ENCODE data around the gene FAM222B.
"Not testable (repeated sequence)": the region's sequence is repeated elsewhere in the genome, so short reads cannot be mapped to it uniquely, and the experiment has no call there.

The FAM222B gene

DNA sequence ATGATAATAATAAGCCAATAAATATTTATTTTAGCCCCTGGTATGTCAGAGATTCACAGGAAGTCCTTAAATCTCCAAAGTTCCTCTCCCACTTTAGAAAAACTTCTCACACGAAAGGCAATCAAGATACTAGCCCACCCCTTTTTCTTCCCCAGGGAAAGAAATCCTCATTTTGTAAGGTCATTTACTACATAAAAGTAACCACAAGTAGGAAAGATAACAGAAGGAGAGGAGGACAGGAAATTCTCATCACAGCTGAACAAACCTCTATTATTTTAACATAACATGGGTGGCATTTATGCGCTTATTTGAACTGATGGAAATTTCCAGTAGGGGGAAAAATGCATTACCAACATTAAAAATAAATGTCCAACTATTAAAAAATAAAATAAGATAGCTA lies 3.4 kb downstream of the FAM222B start:
- no peak for DNase-seq

DNA sequence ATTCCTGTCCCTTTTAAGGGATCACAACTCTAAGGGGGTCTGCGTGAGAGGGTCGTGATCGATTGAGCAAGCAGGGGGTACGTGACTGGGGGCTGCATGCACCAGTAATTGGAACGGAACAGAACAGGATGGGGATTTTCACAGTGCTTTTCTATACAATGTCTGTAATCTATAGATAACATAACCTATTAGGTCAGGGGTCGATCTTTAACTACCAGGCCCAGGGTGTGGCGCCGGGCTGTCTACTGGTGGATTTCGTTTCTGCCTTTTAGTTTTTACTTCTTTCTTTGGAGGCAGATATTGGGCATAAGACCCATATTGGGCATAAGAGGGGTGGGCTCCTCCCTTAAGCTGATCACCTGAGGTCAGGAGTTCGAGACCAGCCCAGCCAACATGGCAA lies 6.0 kb downstream of the FAM222B start:
- not testable (repeated sequence) for DNase-seq

DNA sequence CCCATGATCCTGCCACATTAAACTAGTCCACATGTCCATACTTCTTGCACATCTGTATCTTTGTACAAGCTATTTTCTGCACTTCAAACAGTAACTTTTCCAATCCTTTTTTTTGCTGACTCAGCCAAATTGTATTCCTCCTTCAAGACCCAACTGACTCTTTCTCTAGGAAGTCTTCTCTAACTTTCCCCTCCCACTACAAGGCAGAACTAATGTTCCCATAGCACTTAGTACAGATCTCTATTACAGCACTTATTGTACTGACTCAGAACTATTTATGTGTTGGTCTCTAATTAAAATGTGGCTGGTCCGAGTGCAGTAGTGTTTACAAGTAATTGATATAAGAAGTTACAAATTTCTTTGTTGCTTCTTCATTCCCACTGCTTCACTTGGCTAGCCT lies 8.2 kb downstream of the FAM222B start:
- DNase-seq, result no peak

DNA sequence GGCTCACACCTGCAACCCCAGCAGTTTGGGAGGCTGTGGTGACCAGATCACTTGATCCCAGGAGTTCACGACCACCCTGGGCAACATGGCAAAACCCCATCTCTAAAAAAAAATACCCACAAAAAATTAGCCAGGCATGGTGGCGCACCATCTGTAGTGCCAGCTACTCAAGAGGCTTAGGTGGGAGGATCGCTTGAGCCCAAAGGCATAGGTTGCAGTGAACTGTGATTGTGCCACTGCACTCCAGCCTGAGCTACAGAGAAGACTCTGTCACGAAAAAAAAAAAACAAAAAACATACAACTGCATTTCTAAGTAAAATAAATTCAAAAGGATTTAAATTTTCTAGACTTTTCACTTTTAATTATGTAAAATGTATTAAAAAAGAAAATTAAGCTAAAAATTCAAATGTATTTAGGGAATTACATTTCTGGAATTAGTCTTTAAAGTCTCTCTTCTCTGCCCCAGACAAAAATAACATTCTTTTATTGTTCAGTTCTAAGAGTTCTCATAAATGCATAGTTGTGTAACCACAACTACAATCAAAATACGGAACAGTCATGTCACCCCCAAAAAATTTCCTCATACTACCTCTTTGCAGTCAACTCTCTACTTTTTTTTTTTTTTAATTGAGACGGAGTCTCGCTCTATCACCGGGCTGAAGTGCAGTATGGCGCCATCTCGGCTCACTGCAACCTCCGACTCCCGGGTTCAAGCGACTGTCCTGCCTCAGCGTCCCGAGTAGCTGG lies 14.1 kb downstream of the FAM222B start:
- no peak for DNase-seq

GRCh38 chr17:28827672-28828071 lies 14.9 kb downstream of the FAM222B start:
- no peak for DNase-seq

DNA sequence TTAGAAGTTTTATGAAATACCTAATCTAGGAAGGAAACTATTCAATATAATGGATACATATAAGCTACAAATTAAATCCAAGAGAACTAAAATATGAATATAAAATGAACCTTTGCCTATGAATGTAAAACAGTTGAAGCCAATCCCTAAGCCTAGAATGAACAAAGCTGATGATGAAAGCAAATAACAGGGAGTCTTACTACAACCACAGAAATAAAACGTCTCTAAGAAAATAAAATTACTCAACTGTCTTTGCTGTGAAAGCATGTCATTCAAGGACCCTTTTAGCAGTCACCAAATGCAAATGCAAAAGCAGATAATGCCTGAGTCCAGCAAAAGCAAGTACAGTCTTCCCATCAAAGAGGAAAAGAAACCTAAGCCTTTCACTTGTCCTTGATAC lies 23.0 kb downstream of the FAM222B start:
- DNase-seq, result no peak

DNA sequence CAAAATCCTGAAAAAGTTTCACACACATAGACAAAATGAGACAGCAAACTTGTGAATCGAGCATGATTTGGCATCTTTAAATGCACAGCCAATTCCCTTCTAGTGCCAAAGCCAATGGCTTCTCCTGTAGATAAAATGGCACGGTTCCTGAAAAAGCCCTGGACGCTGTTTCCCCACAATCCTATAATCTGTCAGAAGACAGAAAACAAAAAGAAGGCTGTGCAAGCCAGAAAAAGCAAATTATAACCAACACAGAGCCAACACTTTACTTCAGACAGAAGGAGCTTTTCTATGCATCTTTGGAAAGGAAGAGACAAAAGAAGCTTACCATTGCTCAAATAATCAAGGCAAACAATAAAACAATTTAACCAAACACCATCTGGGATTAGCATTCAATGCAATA lies 23.8 kb downstream of the FAM222B start:
- DNase-seq, result no peak

DNA sequence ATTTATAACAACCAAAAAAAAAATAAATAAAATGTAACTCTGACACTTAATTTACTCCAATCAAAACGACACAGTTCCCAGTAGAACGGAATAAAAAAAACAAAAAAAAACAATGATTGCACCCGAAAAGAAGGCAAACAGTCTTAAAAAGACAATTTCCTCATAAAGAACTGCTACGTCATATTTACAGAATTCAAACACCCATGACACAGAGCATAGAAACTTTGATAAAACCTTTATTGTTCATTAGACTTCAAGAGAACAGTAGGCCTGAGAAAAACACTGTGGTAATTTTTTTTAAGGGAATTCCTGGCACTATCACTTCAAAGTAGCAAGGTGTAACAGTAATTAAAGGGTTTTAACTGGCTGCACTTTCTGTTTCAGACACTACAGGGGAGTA lies 26.1 kb downstream of the FAM222B start:
- no peak for DNase-seq

GRCh38 chr17:28812748-28813377 lies 29.7 kb downstream of the FAM222B start:
- peak; percentile 46 for DNase-seq

- DNase-seq, result peak; percentile 96
These were observed 30.4 kb downstream of the FAM222B start for GRCh38 chr17:28812091-28812747.

DNA sequence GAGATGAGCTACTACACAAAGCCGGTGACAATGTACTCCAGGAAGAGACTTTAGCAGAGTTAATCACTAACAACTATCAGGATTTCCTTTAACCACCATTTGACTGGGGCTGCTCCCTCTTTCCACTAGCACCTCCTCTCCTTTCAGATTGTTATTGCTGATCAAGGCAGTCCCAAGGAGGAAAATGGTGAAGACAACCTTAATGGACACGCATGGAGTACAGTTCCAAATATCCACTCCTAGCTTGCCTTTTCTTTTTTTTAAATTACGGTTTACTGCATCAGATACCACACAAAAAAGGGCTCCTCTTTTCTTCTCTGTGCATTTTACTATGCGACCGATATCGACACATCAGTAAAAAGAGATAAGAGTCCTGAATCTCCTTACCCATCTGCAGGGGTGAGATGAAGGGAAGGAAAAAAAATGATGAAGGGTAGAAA lies 30.9 kb downstream of the FAM222B start:
- DNase-seq, result no peak

DNA sequence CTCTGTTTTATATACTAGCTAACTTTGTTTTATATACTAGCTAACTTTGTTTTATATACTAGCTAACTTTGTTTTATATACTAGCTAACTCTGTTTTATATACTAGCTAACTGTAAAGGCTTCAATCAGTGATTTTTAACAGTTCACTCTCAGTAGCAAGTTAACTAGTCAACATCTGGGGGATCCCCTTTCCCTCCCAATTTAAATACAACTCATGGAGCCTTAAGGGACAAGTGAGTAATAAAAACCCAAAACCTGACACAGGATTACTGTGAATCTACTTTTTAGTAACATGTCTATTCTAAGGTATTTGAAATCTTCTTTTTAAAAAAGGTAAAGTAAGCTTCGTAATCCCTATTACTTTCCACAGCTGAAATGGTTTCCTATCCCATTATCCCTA lies 32.2 kb downstream of the FAM222B start:
- DNase-seq, result no peak

- no peak for DNase-seq
These were observed 34.5 kb downstream of the FAM222B start for GRCh38 chr17:28807925-28808634.

DNA sequence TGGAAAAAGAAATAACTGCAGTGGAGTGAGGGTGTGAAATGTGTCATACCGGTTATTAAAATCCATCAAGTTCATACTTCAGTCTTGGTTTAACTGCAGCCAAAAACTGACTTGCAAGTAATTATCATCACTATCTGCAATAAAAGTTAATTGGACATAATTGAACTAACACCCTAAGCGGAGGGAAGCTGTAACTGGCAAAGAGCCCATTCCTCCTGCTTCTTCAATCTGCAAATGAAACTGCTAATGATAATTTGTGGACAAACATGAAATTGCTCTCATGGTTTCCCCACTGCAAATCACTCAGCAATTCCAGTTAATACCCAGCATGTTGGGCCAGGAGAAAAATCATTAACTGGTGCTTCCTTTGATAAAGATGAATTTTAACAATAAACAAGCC lies 46.5 kb downstream of the FAM222B start:
- no peak for DNase-seq

GRCh38 chr17:28794846-28795441 lies 47.6 kb downstream of the FAM222B start:
- DNase-seq, result not testable (repeated sequence)

DNA sequence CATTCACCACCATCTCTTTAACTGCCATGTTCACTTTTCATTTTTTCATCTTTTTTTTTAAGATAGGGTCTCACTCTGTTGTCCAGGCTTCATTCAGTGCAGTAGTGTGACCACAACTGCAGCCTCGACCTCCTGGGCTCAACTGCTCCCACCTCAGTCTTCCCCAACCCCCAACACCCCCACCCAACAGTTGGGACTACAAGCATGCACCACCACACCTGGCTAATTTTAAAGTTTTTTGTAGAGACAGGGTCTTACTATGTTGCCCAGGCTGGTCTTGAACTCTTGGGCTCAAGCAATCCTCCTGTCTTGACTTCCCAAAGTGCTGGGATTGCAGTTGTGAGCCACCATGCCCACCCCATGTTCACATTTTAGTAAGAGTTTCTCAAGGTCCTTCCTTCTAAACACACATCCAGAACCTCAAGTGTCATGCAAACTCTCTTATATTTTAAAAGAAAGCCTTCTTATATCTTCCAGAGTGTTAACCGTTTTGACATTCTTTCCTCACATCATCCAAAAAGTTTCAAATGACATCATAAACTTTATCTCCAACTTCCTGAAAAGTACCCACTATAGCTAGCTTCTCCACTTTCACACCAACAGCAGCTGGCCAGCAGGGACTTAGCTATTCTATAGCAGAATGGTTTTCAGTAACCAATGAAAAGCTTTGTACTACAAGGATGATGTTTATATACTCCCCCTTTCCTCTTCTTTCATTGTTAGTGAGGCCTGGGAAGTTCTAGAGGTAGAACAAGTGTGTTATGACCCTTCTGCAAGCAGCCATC lies 49.5 kb downstream of the FAM222B start:
- DNase-seq, result no peak

- DNase-seq, result no peak
These were observed 54.5 kb downstream of the FAM222B start for GRCh38 chr17:28788100-28788499.

DNA sequence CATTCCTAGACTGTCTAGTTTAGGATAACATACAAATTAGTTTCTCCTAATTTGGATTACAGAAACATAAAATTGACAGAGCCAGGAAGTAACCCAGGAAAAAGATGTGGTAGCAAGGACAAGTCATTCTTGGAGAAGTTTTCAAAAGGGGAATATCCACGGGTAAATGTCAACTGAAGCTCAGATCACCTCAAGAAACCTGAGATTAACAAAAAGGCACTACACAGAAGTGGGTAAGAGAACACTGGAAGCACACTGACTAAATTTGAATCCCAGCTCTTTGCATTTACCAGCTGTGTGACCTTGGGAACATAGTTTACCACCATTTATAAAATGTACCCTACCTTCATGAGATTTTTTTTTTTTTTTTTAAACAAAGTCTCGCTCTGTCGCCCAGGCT lies 59.4 kb downstream of the FAM222B start:
- DNase-seq, result no peak

GRCh38 chr17:28779601-28780000 lies 63.0 kb downstream of the FAM222B start:
- not testable (repeated sequence) for DNase-seq

GRCh38 chr17:28777178-28777577 lies 65.4 kb downstream of the FAM222B start:
- DNase-seq, result no peak

GRCh38 chr17:28774206-28774605 lies 68.4 kb downstream of the FAM222B start:
- no peak for DNase-seq

GRCh38 chr17:28773736-28774135 lies 68.9 kb downstream of the FAM222B start:
- DNase-seq, result no peak

All from effector CD4-positive, alpha-beta T cell (primary cell).